B cell (primary cell): ENCODE results near the gene TPCN2. TPM values are rescaled to one million over a fixed set of nuclear protein-coding genes. Genes with fewer than 3 reads are reported as not detected.

ENCODE experiments used
- ATAC-seq: fragments of 200-7000 bp; cut with Tn5 transposase; one replicate; pipeline ENCODE4 v1.10.0; 2021; ENCODE audit warnings: low read depth, mild to moderate bottlenecking, moderate number of reproducible peaks, moderate library complexity
- CTCF ChIA-PET: fragments of 350-600 bp; sonication (Branson Sonifier 250); formaldehyde crosslinking; loops from one replicate; lab custom pipeline; 2021; ENCODE audit warnings: antibody characterized with exemption, inconsistent platforms; lab: Charles Lee
- POLR2A ChIA-PET: fragments of 350-600 bp; sonication (Branson Sonifier 250); formaldehyde crosslinking; loops from one replicate; lab custom pipeline; 2021; ENCODE audit warnings: antibody characterized with exemption; lab: Charles Lee
- DNase-seq: peaks from one replicate; pipeline ENCODE4 v3.0.0; 2013
- H2AFZ ChIP-seq: 2 replicates; pipeline ENCODE4 v1.6.1; 2012; ENCODE audit warnings: mild to moderate bottlenecking, low read depth, low read length; ENCODE audit not compliant: insufficient read depth, poor library complexity, severe bottlenecking
- H3K27ac ChIP-seq, 2 donors: 1 replicate in 1 of 2; 2 replicates in 1 of 2; pipeline ENCODE4 v1.5.1; 2012 to 2013; ENCODE audit warnings: low read length in 2 of 2, mild to moderate bottlenecking in 2 of 2, moderate library complexity in 1 of 2
- H3K27me3 ChIP-seq, 4 experiments: fragments of 200-600 bp in 1 of 4; sonication (generic) in 1 of 4; replicated peaks in 1 of 4; 1 replicate in 2 of 4; 2 replicates in 2 of 4; pipeline versions ENCODE4 v1.6.1 to v1.7.0; 2013 to 2016; ENCODE audit warnings: low read length in 3 of 4, mild to moderate bottlenecking in 2 of 4, mixed read lengths in 1 of 4, moderate library complexity in 1 of 4; ENCODE audit not compliant: insufficient read depth in 4 of 4, control insufficient read depth in 3 of 4; ENCODE audit errors: control extremely low read depth in 1 of 4
- H3K36me3 ChIP-seq, 2 experiments: replicated peaks in 1 of 2; 1 replicate in 1 of 2; 2 replicates in 1 of 2; pipeline versions ENCODE4 v1.6.1 to v1.7.1; 2013; ENCODE audit warnings: low read length in 1 of 2; ENCODE audit not compliant: insufficient read depth in 2 of 2, control insufficient read depth in 1 of 2; ENCODE audit errors: control extremely low read depth in 1 of 2, extremely low read depth in 1 of 2
- H3K4me1 ChIP-seq, 2 donors: fragments of 200-600 bp in 1 of 2; sonication (generic) in 1 of 2; 1 replicate in 1 of 2; 2 replicates in 1 of 2; pipeline versions ENCODE4 v1.5.1 to v1.6.1; 2013 to 2017; ENCODE audit warnings: low read length in 2 of 2; ENCODE audit not compliant: control insufficient read depth in 2 of 2, insufficient read depth in 2 of 2
- H3K4me2 ChIP-seq: replicated peaks from 2 replicates; pipeline ENCODE3; 2012; ENCODE audit warnings: mild to moderate bottlenecking, low read depth, low read length; ENCODE audit not compliant: poor library complexity, severe bottlenecking
- H3K4me3 ChIP-seq, 5 experiments: fragments of 200-600 bp in 1 of 5; sonication (generic) in 1 of 5; 1 replicate in 3 of 5; 2 replicates in 2 of 5; pipeline versions ENCODE4 v1.5.1 to v1.7.0; 2011 to 2016; ENCODE audit warnings: low read length in 4 of 5, mild to moderate bottlenecking in 4 of 5, low read depth in 2 of 5, control low read depth in 1 of 5, moderate library complexity in 1 of 5; ENCODE audit not compliant: insufficient read depth in 1 of 5; ENCODE audit errors: control extremely low read depth in 1 of 5, extremely low read depth in 1 of 5
- H3K79me2 ChIP-seq: fragments of 200-600 bp; sonication (generic); one replicate; pipeline ENCODE4 v1.6.0; 2016; ENCODE audit warnings: low read length; ENCODE audit not compliant: control insufficient read depth, insufficient read depth
- H3K9ac ChIP-seq: fragments of 200-600 bp; sonication (generic); 2 replicates; pipeline ENCODE4 v1.6.1; 2017; ENCODE audit warnings: mild to moderate bottlenecking, low read length, moderate library complexity
- H3K9me3 ChIP-seq, 3 donors: one replicate each; pipeline versions ENCODE4 v1.6.1 to v1.7.1; 2013; ENCODE audit warnings: low read length in 2 of 3; ENCODE audit not compliant: control insufficient read depth in 2 of 3, insufficient read depth in 1 of 3; ENCODE audit errors: control extremely low read depth in 1 of 3
- H4K20me1 ChIP-seq: 2 replicates; pipeline ENCODE4 v1.6.0; 2012; ENCODE audit warnings: mild to moderate bottlenecking, low read length; ENCODE audit not compliant: insufficient read depth, control insufficient read depth, poor library complexity, severe bottlenecking
- H3K27ac Mint-ChIP-seq: one replicate; pipeline ENCODE4 v1.8.0; 2021; ENCODE audit warnings: mixed read lengths
- H3K27me3 Mint-ChIP-seq: one replicate; pipeline ENCODE4 v1.8.0; 2021; ENCODE audit warnings: mixed read lengths
- H3K4me1 Mint-ChIP-seq: one replicate; pipeline ENCODE4 v1.8.0; 2021; ENCODE audit warnings: mixed read lengths
- H3K4me3 Mint-ChIP-seq: one replicate; pipeline ENCODE4 v1.8.0; 2021; ENCODE audit warnings: mixed read lengths
- H3K9me3 Mint-ChIP-seq: one replicate; pipeline ENCODE4 v1.8.0; 2022; ENCODE audit warnings: mixed read lengths; ENCODE audit not compliant: insufficient read depth
- CTCF ChIP-seq: fragments of 200-600 bp; IDR thresholded peaks from one replicate; pipeline ENCODE4 v1.8.0; 2022; ENCODE audit warnings: antibody characterized with exemption, mild to moderate bottlenecking
- EZH2 ChIP-seq: IDR thresholded peaks from 2 replicates; pipeline ENCODE4 v1.6.1; 2012; ENCODE audit warnings: borderline replicate concordance, low read depth, mild to moderate bottlenecking, moderate library complexity, low read length; ENCODE audit not compliant: insufficient read depth, poor library complexity, severe bottlenecking
- WGBS: methylation state at CpG from one replicate; pipeline ENCODE4 v1.1.5; 2013; ENCODE audit warnings: missing lambda C conversion rate; ENCODE audit not compliant: insufficient coverage; 5-methylcytosine and 5-hydroxymethylcytosine counted together
- intact Hi-C: fragments of 100-400 bp; cut with micrococcal nuclease; formaldehyde crosslinking; loops from one replicate; pipeline ENCODE4 v1.10.0; 2022
- polyA plus RNA-seq: library from polyadenylated mRNA; depleted of rRNA; stranded (reverse); fragments of >200 nt; gene quantifications from 2 replicates; pipeline ENCODE4 v1.2.3, GENCODE V29; 2012
- total RNA-seq, 2 donors: library from RNA; stranded (reverse); fragments of 120-200 nt in 1 of 2; gene quantifications; 1 replicate in 1 of 2; 2 replicates in 1 of 2; pipeline versions ENCODE4 v1.2.3 to v1.2.4, GENCODE V29; 2013 to 2022

TPCN2 gene
- total and polyA plus RNA-seq, 2 donors (not counting 1 experiment from before 2014, with no cell fraction given): 16.8 to 71.4 TPM

- DNase-seq: no peak
- no peak for TF ChIP-seq CTCF
- H3K4me1 Mint-ChIP-seq: no peaks in the 10 kb centered on the region
- H3K4me3 Mint-ChIP-seq: no peak overlapping the region
- ChIA-PET CTCF (no interaction called here), POLR2A (no interaction called here)
- H2AFZ ChIP-seq: no peak overlapping the region
- ATAC-seq: no peak
- no peak overlapping the region for H3K9ac ChIP-seq
- no peak overlapping the region for H3K4me3 ChIP-seq
- H3K4me2 ChIP-seq: no peak overlapping the region
- no peak overlapping the region for H3K27ac ChIP-seq
- no peak overlapping the region for H3K27ac Mint-ChIP-seq
- peaks cover 0 to 21% (median 1%) of the 10 kb centered on the region in 4 experiments for H3K27me3 ChIP-seq
- H3K9me3 ChIP-seq: no peaks in the 10 kb centered on the region
- intact Hi-C loops: no loop called here
- WGBS: 97% methylated on average over 27 of the region's 27 CpGs
- H3K4me1 ChIP-seq: no peaks in the 10 kb centered on the region
- no peaks in the 10 kb centered on the region for H3K36me3 ChIP-seq
- H3K27me3 Mint-ChIP-seq: peaks cover 29% of the 10 kb centered on the region
- H3K79me2 ChIP-seq: no peaks in the 10 kb centered on the region
- H4K20me1 ChIP-seq: no peaks in the 10 kb centered on the region
- H3K9me3 Mint-ChIP-seq: no peaks in the 10 kb centered on the region
These were observed 43.5 kb upstream of the TPCN2 start for GRCh38 chr11:69005183-69005630.

DNA sequence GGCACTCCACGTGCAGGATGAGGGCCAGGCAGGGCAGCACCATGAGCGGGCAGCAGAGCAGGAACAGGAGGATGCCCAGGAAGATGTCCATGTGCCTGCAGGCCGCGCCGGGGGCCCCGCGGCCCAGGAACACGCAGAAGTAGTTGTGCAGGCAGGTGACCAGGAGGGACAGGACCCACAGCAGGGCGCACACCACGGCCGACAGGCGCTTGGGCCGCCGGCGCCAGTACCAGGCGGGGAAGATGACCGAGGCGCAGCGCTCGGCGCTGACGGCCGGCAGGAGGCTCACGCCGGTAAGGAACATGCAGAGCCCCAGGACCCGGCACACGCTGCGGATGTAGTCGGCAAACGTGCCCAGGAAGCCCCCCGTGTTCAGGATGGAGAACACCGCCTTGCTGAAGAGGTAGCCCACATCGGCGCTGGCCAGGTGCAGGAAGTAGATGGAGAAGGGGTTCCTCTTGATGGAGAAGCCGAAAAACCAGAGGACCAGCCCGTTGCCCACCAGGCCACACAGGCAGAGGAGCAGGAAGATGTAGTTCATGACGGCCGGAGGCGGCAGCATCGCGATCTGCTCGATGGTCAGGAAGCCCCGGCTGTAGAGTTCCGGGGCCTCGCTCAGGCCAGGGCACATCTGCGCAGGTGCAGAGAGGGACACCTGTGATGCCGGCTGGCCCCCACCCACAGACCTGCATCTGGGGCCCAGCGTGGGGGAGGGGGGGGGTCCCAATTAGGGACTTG lies 42.9 kb upstream of the TPCN2 start:
- no peak for ATAC-seq
- peaks cover 0 to 27% (median 2%) of the 10 kb centered on the region in 4 experiments for H3K27me3 ChIP-seq

More for the DNA sequence above, 42.9 kb upstream of the TPCN2 start:
- H3K27me3 Mint-ChIP-seq: peaks cover 29% of the 10 kb centered on the region
- Histone ChIP-seq H3K36me3 (no peaks in the 10 kb centered on the region), H3K79me2 (no peaks in the 10 kb centered on the region), H3K4me2 (no peak overlapping the region), H3K9me3 (no peaks in the 10 kb centered on the region), H3K4me1 (no peaks in the 10 kb centered on the region), H3K9ac (no peak overlapping the region), H4K20me1 (no peaks in the 10 kb centered on the region), H2AFZ (no peak overlapping the region), H3K27ac (no peak overlapping the region), H3K4me3 (no peak overlapping the region)
- no peak for DNase-seq
- 81% methylated on average over 47 of the region's 48 CpGs for WGBS
- H3K4me1 Mint-ChIP-seq: no peaks in the 10 kb centered on the region
- no peaks in the 10 kb centered on the region for H3K9me3 Mint-ChIP-seq
- TF ChIP-seq EZH2: no peak
- no peak for TF ChIP-seq CTCF
- H3K27ac Mint-ChIP-seq: no peak overlapping the region
- intact Hi-C loops: no loop called here
- ChIA-PET POLR2A (no interaction called here), CTCF (no interaction called here)
- no peak overlapping the region for H3K4me3 Mint-ChIP-seq
